Natural killer cell (primary cell): ENCODE measurements around the gene SPDEF. TPM values are rescaled to one million over a fixed set of nuclear protein-coding genes. Genes with fewer than 3 reads are reported as not detected.

Source experiments
- ATAC-seq, 3 donors: fragments of 150-1000 bp in 2 of 3; fragments of 200-7000 bp in 1 of 3; cut with Tn5 transposase; 1 replicate in 1 of 3; 2 replicates in 2 of 3; pipeline ENCODE4 v1.10.0; 2021; ENCODE audit warnings: mild to moderate bottlenecking in 2 of 3, moderate library complexity in 2 of 3
- DNase-seq, 2 donors: peaks; one replicate each; pipeline versions ENCODE4 v3.0.0 to v3.0.0-alpha.2; 2013 to 2021; ENCODE audit warnings: mixed read lengths in 1 of 2
- H3K27ac ChIP-seq: one replicate; pipeline ENCODE4 v1.5.1; 2013; ENCODE audit warnings: mild to moderate bottlenecking, low read length
- H3K27me3 ChIP-seq: one replicate; pipeline ENCODE4 v1.6.1; 2013; ENCODE audit warnings: low read length; ENCODE audit not compliant: control insufficient read depth, insufficient read depth
- H3K36me3 ChIP-seq: one replicate; pipeline ENCODE4 v1.6.1; 2013; ENCODE audit warnings: low read length; ENCODE audit not compliant: control insufficient read depth, insufficient read depth
- H3K4me1 ChIP-seq: one replicate; pipeline ENCODE4 v1.6.1; 2013; ENCODE audit warnings: low read length; ENCODE audit not compliant: control insufficient read depth, insufficient read depth
- H3K4me3 ChIP-seq: one replicate; pipeline ENCODE4 v1.5.1; 2013; ENCODE audit warnings: low read length
- H3K9me3 ChIP-seq: one replicate; pipeline ENCODE4 v1.6.1; 2013; ENCODE audit warnings: low read length; ENCODE audit not compliant: control insufficient read depth, insufficient read depth
- H3K27ac Mint-ChIP-seq, 2 donors: one replicate each; pipeline ENCODE4 v1.8.0; 2022; ENCODE audit warnings: mild to moderate bottlenecking in 2 of 2, mixed read lengths in 2 of 2, moderate library complexity in 1 of 2
- H3K27me3 Mint-ChIP-seq, 2 donors: one replicate each; pipeline ENCODE4 v1.8.0; 2022; ENCODE audit warnings: low read depth in 2 of 2, mixed read lengths in 2 of 2
- H3K36me3 Mint-ChIP-seq: one replicate; pipeline ENCODE4 v1.8.0; 2022; ENCODE audit warnings: mixed read lengths
- H3K4me1 Mint-ChIP-seq, 2 donors: one replicate each; pipeline ENCODE4 v1.8.0; 2022; ENCODE audit warnings: mixed read lengths in 2 of 2
- H3K4me3 Mint-ChIP-seq: one replicate; pipeline ENCODE4 v1.8.0; 2022; ENCODE audit warnings: mild to moderate bottlenecking, moderate library complexity, mixed read lengths
- H3K9me3 Mint-ChIP-seq, 2 donors: one replicate each; pipeline ENCODE4 v1.8.0; 2022; ENCODE audit warnings: mixed read lengths in 2 of 2
- CTCF ChIP-seq: fragments of 200-600 bp; IDR thresholded peaks from one replicate; pipeline ENCODE4 v1.8.0; 2022; ENCODE audit warnings: antibody characterized with exemption
- WGBS: methylation state at CpG from one replicate; pipeline ENCODE4 v1.1.7; 2013; ENCODE audit warnings: missing lambda C conversion rate; ENCODE audit not compliant: insufficient coverage; 5-methylcytosine and 5-hydroxymethylcytosine counted together
- intact Hi-C: fragments of 100-400 bp; cut with micrococcal nuclease; formaldehyde crosslinking; loops from one replicate; pipeline ENCODE4 v1.14.2; 2022
- total RNA-seq, 4 donors: library from RNA; stranded (reverse); fragments of 120-200 nt in 1 of 4; gene quantifications; one replicate each; pipeline versions ENCODE4 v1.2.3 to v1.2.4, GENCODE V29; 2013 to 2022

Gene SPDEF
- total RNA-seq, 3 donors from 2014 or later (not counting 1 experiment from before 2014, with no cell fraction given): 0.25 to 0.68 (median 0.45) TPM

- ATAC-seq (no peak), DNase-seq (no peak)
- no peaks in the 10 kb centered on the region for H3K9me3 Mint-ChIP-seq
- H3K4me3 Mint-ChIP-seq: no peak overlapping the region
- no peak for TF ChIP-seq CTCF
- Histone ChIP-seq H3K36me3 (no peaks in the 10 kb centered on the region), H3K27me3 (no peaks in the 10 kb centered on the region), H3K27ac (no peak overlapping the region), H3K4me3 (no peak overlapping the region), H3K4me1 (no peaks in the 10 kb centered on the region), H3K9me3 (no peaks in the 10 kb centered on the region)
- peaks cover 0 to 5% of the 10 kb centered on the region in 2 donors for H3K4me1 Mint-ChIP-seq
- no peak overlapping the region for H3K27ac Mint-ChIP-seq
- no peaks in the 10 kb centered on the region for H3K36me3 Mint-ChIP-seq
- 73% methylated on average over 3 of the region's 5 CpGs for WGBS
- H3K27me3 Mint-ChIP-seq: no peaks in the 10 kb centered on the region
- intact Hi-C loops: no loop called here
Observed at GRCh38 chr6:34540222-34540621, 15.9 kb downstream of the SPDEF start.

DNA sequence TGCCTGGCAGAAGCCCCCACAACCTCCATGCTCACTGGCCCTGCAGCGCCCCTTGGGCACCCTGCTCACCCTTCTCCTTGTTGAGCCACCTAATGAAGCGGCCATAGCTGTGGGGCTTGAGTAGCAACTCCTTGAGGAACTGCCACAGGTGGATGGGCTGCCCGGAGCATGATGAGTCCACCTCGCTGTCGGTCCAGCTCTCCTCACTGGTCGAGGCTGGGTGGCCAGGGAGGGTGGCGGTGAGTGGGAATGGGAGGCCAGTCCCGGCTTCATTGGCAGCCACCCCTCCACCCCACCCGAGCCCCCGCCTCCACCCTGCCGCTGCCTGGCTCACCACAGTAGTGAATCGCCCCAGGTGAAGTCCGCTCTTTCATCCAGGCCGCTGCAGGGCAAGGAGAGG is 16.9 kb downstream of the SPDEF start:
- Histone ChIP-seq H3K9me3 (no peaks in the 10 kb centered on the region), H3K4me1 (no peaks in the 10 kb centered on the region), H3K36me3 (no peaks in the 10 kb centered on the region), H3K4me3 (no peak overlapping the region), H3K27ac (no peak overlapping the region), H3K27me3 (no peaks in the 10 kb centered on the region)
- no peaks in the 10 kb centered on the region for H3K27me3 Mint-ChIP-seq
- DNase-seq: no peak
- H3K36me3 Mint-ChIP-seq: no peaks in the 10 kb centered on the region
- H3K4me1 Mint-ChIP-seq: peaks cover 0 to 5% of the 10 kb centered on the region in 2 donors
- intact Hi-C loops: no loop called here
- H3K27ac Mint-ChIP-seq: no peak overlapping the region
- no peak for ATAC-seq
- H3K4me3 Mint-ChIP-seq: no peak overlapping the region
- no peak for TF ChIP-seq CTCF
- no peaks in the 10 kb centered on the region for H3K9me3 Mint-ChIP-seq
- WGBS: 95% methylated on average over 12 of the region's 14 CpGs

- 87% methylated on average over 6 of the region's 6 CpGs for WGBS
- H3K36me3 ChIP-seq: no peaks in the 10 kb centered on the region
- ATAC-seq (no peak), DNase-seq (no peak)
- H3K4me1 ChIP-seq: no peaks in the 10 kb centered on the region
- H3K27me3 ChIP-seq: no peaks in the 10 kb centered on the region
- Mint-ChIP-seq H3K27ac (no peak overlapping the region), H3K4me3 (no peak overlapping the region), H3K4me1 (peaks cover 0 to 5% of the 10 kb centered on the region in 2 donors), H3K36me3 (no peaks in the 10 kb centered on the region), H3K9me3 (no peaks in the 10 kb centered on the region), H3K27me3 (no peaks in the 10 kb centered on the region)
- no peak overlapping the region for H3K27ac ChIP-seq
- H3K9me3 ChIP-seq: no peaks in the 10 kb centered on the region
- H3K4me3 ChIP-seq: no peak overlapping the region
- intact Hi-C loops: no loop called here
- no peak for TF ChIP-seq CTCF
Observed at GRCh38 chr6:34538581-34538980, 17.5 kb downstream of the SPDEF start.

DNA sequence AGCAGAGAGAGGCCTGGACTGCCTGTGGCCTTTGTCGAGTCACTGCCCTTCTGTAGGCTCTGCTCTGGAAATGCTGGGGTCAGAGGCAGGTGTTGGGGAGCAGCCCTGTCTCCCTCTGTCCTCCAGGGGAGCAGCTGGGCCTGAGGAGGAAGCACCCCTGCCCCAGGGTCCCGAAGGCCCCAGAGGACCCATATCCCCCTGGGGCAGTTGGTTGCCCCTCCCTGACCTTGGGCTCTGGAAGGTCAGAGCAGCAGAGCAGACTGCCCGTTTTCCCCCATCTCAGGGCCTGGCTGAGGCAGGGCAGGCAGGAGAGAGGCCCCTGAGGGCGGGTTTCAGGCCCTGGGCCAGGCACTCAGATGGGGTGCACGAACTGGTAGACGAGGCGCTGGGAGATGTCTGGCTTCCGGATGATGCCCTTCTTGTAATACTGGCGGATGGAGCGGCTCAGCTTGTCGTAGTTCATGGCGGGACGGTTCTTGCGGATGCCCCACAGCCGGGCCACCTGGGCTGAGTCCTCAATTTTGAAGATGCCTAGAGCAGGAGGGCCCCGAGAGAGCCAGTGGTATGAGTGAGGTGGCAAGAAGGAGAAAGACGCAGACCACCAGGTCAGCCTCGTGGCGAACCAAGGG is 18.1 kb downstream of the SPDEF start:
- H3K4me3 ChIP-seq: no peak overlapping the region
- Mint-ChIP-seq H3K27me3 (no peaks in the 10 kb centered on the region), H3K36me3 (no peaks in the 10 kb centered on the region), H3K4me3 (no peak overlapping the region), H3K4me1 (peaks cover 0 to 5% of the 10 kb centered on the region in 2 donors), H3K9me3 (no peaks in the 10 kb centered on the region), H3K27ac (no peak overlapping the region)
- WGBS: 90% methylated on average over 19 of the region's 19 CpGs
- no peaks in the 10 kb centered on the region for H3K4me1 ChIP-seq
- no peak for ATAC-seq
- no peaks in the 10 kb centered on the region for H3K27me3 ChIP-seq
- no peak for TF ChIP-seq CTCF
- H3K27ac ChIP-seq: no peak overlapping the region
- no peak for DNase-seq
- H3K9me3 ChIP-seq: no peaks in the 10 kb centered on the region
- no peaks in the 10 kb centered on the region for H3K36me3 ChIP-seq
- intact Hi-C loops: no loop called here
